Loucy (cell line): Measurements from ENCODE around the gene XXYLT1.

Source experiments
- EZH2phosphoT487 ChIP-seq: fragments of 200-600 bp; IDR thresholded peaks from 2 replicates; pipeline ENCODE4 v1.6.1; 2018; ENCODE audit warnings: antibody characterized with exemption, mild to moderate bottlenecking, moderate library complexity, borderline replicate concordance
- TF ChIP-seq, protein P1 (sequence below): fragments of 200-600 bp; sonication (generic); conservative IDR thresholded peaks from 2 replicates; pipeline ENCODE4 v1.5.1; 2014; ENCODE audit warnings: mild to moderate bottlenecking, antibody characterized with exemption, low read length

DNA sequence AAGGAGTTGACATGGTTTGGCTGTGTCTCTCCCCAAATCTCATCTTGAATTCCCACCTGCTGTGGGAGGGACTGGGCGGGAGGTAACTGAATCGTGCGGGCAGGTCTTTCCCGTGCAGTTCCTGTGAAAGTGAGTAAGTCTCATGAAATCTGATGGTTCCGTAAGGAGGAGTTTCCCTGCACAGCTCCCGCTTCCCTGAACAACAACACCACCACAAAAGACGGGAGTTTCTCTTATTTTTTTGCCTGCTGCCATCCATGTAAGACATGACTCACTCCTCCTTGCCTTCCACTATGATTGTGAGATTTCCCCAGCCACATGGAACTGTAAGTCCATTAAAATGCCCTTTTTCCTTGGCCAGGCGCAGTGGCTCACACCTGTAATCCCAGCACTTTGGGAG lies 22.7 kb downstream of the XXYLT1 start:
- TF ChIP-seq, protein P1, sequence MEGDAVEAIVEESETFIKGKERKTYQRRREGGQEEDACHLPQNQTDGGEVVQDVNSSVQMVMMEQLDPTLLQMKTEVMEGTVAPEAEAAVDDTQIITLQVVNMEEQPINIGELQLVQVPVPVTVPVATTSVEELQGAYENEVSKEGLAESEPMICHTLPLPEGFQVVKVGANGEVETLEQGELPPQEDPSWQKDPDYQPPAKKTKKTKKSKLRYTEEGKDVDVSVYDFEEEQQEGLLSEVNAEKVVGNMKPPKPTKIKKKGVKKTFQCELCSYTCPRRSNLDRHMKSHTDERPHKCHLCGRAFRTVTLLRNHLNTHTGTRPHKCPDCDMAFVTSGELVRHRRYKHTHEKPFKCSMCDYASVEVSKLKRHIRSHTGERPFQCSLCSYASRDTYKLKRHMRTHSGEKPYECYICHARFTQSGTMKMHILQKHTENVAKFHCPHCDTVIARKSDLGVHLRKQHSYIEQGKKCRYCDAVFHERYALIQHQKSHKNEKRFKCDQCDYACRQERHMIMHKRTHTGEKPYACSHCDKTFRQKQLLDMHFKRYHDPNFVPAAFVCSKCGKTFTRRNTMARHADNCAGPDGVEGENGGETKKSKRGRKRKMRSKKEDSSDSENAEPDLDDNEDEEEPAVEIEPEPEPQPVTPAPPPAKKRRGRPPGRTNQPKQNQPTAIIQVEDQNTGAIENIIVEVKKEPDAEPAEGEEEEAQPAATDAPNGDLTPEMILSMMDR = no peak
- TF ChIP-seq EZH2phosphoT487 = no peak
